GM19099 (cell line): ENCODE data around the gene CACNA1A.

ENCODE experiments used
- POLR2A ChIP-seq: IDR thresholded peaks from 3 replicates; pipeline ENCODE4 v1.6.1; 2011; ENCODE audit warnings: low read depth; ENCODE audit not compliant: insufficient read length; ENCODE audit errors: extremely low read depth

The CACNA1A gene

GRCh38 chr19:13461536-13461935, 44.7 kb downstream of the CACNA1A start:
- no peak for TF ChIP-seq POLR2A

GRCh38 chr19:13460045-13460444, 46.2 kb downstream of the CACNA1A start:
- no peak for TF ChIP-seq POLR2A

GRCh38 chr19:13459351-13459750, 46.9 kb downstream of the CACNA1A start:
- no peak for TF ChIP-seq POLR2A

GRCh38 chr19:13451434-13451995, 54.8 kb downstream of the CACNA1A start:
- TF ChIP-seq POLR2A, result no peak

GRCh38 chr19:13447978-13448377, 58.3 kb downstream of the CACNA1A start:
- no peak for TF ChIP-seq POLR2A

GRCh38 chr19:13441810-13442512, 64.3 kb downstream of the CACNA1A start:
- no peak for TF ChIP-seq POLR2A

GRCh38 chr19:13437919-13438618, 68.2 kb downstream of the CACNA1A start:
- no peak for TF ChIP-seq POLR2A

GRCh38 chr19:13436352-13436751, 69.9 kb downstream of the CACNA1A start:
- no peak for TF ChIP-seq POLR2A

- no peak for TF ChIP-seq POLR2A
These were observed 75.3 kb downstream of the CACNA1A start for GRCh38 chr19:13430790-13431582.

GRCh38 chr19:13429563-13429962, 76.7 kb downstream of the CACNA1A start:
- no peak for TF ChIP-seq POLR2A

- TF ChIP-seq POLR2A, result no peak
These were observed 77.9 kb downstream of the CACNA1A start for GRCh38 chr19:13428352-13428751.

GRCh38 chr19:13427273-13428051, 78.8 kb downstream of the CACNA1A start:
- TF ChIP-seq POLR2A, result no peak

- TF ChIP-seq POLR2A, result no peak
These were observed 81.1 kb downstream of the CACNA1A start for GRCh38 chr19:13425151-13425550.

GRCh38 chr19:13420780-13421179, 85.5 kb downstream of the CACNA1A start:
- TF ChIP-seq POLR2A, result no peak
